GM18511 (cell line): ENCODE data around the gene CSPG4.

ENCODE experiments used
- ATAC-seq: cut with Tn5 transposase; IDR thresholded peaks from one replicate; pipeline ENCODE4 v1.9.1; 2021; ENCODE audit warnings: mild to moderate bottlenecking, moderate library complexity; ENCODE audit not compliant: unreplicated experiment

CSPG4 gene

DNA sequence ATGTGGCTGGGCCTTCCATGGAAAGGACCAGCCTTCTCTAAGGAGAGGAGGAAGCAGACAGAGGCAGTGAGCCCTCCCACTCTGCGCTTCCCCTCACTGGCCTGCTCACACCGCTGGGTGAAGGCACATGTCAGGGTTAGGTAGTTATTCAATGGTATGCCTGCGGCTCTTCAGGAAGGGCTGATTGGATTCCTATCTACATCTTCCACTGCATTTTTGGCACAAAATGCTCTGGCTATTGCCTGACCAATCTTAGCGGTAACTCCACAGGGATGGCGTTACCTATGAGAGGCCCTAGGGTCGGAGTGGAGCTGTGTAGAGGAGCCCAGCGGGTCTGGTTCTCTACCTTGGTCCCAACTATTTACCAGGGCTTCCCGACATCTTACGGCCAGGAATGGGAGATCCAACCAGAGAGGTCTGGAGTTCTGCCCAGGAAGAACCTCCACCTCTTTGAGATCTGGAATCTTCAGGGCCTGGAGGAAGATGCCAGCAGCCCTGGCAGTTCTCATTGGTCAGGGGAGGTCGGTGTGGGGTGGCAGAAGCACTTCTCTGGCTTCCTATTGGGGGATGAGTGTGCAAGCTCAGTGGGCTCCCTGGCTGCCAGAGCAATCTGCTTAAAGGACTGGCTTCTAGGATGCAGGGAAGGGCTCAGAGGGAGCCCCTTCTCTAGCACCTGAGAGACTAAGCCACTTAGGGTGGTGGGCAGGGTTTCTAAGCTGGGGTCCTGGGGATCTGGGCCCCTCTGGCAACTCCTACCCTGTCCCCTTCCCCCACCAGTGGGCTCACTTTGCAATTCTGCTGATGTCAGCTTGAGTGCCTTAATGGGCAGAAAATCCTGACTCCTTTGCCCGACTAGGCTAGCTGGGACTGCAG, 40.7 kb downstream of the CSPG4 start:
- ATAC-seq: no peak

- no peak for ATAC-seq
Measured at GRCh38 chr15:75669879-75670212, 42.8 kb downstream of the CSPG4 start.

DNA sequence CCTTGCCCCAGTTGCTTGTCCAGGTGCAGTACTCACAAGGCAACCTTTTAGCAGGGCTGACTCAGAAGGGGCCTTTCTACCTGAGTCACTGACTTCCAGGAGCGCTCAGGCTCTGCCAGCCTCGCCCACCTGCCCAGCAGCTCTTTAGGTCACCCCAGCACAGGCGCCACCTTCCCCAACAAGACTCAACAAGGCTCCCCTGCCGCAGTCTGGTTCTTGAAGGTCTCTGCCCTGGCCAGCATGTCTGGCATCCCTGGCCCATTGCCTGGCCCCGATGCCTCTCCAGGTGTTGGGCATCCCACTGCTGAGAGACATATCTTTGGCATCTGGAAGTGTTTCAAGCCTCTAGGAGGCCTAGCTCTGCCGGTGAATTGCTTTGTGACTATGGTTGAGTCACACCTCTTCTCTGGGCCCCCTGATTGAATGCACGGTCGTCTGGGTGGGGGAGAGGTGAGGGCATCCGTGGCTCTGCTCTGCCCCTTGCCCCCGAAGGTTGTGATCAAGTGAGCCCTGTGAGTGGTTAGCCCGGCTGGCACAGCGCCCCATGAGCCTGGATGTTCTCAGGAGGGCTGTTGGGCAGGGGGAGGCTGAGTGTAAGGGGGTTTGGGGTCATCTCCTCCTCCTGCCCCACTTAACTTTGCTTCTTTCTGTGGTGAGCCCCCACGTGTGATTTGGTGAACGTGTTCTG, 43.3 kb downstream of the CSPG4 start:
- no peak for ATAC-seq

DNA sequence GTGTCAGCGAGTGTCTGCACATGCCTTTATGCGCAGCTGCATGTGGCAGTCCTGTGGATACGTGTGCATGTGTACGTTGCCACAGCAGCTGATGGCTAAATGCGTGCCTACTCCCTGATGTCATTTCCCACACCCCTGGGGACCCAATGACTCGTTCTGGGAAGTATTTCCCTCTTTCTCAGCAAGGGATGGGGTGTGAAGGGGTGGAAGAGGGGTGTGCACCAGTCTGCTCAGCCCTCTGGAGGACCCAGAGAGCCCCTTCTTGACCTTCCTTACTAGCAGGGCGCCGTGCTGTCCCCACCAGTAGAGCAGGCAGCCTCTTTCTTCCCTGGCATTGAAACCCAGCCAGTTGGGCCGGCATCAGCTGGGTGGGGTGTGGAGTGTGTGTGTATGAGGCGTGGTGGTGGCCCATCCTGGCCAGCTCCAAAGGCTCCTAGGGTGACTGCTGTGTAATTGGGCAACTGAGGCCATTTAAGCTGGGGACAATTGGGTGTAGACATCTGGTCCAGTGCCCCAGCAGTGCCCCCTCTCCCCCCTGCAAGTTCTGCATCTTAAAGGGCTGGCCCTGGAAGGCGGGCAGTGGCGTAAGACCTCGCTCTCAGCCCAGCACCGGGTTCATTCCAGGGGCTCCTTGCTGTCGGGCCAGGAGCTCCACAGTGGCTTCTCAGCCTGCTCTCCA, 45.7 kb downstream of the CSPG4 start:
- ATAC-seq: no peak

- ATAC-seq: no peak
Measured at GRCh38 chr15:75663931-75664421, 48.7 kb downstream of the CSPG4 start.

GRCh38 chr15:75662823-75663519, 49.7 kb downstream of the CSPG4 start:
- no peak for ATAC-seq

- no peak for ATAC-seq
Measured at GRCh38 chr15:75661756-75662140, 50.9 kb downstream of the CSPG4 start.

DNA sequence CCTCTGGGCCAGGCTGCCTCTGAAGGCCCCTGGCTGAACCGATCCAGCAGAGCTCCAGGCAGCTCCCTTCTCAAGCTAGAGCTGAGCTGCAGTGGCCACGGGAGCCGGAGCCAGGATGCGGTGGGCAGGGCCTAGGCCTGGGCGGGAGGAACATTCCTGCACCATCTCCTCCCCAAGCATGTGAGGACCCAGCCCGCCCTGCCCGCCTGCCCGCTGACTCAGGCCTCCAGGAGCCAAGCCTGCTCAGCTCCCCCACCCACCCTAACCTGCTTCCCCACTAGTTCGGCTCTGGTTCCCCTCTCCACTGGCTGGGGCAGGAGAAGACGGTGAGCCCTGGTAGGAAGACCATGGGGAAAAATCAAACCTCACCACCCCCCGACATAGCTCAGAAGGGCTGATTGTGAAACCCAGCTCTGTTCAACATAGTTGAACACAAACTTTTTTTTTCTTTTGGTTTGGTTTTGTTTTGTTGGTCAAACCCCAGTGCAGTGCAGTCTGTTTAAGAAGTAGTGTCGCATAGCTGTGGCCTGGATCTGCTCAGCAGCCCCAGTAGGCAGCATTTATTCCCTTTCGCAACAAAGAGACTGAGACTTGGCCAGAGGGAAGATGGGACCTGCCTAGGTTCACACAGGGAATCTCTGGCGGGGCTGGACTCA, 51.4 kb downstream of the CSPG4 start:
- no peak for ATAC-seq

DNA sequence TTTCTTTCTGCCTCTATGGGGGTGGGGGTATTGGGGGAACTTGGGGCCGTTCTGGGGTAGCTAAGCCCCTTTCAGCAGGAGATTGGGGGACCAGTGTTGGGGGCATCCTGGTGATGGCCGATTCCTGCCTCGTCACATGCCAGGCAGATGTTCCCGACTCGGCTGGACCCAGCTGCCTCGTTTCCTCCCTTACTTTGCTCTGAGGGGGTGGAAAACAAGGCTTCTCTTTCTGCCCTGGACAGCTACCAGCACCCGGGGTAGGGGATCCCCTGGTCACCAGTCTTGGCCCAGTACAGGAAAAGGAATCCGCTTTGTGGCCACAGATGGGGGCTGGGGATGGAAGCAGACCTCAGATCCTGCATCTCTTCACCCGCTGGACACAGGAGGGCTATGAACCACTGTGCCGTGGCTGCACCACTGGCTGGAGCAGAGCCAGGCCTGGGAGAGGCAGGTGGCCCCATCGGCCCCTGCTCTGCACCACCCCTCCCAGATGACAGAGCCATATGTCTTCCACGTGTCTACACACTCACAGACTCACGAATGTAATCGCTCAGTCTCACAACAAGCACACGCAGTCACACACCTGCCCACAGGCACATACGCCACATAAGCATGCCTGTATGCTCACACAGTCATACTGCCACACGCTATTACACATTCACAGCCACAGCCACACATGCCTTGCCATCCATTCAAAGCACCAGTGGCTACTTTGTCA, 52.6 kb downstream of the CSPG4 start:
- ATAC-seq: no peak

GRCh38 chr15:75659141-75659771, 53.4 kb downstream of the CSPG4 start:
- no peak for ATAC-seq

DNA sequence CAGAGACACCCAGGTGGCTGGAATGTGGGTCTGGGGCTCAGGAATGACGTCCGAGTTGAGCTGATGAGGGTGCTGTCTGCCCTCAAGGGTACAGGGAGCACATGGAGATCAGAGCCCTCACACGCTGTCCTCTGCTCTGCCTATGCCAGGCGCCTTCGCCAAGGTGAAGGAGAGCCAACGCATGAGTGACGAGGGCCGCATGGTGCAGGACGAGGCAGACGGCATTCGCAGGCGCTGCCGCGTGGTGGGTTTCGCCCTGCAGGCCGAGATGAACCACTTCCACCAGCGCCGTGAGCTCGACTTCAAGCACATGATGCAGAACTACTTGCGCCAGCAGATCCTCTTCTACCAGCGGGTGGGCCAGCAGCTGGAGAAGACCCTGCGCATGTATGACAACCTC, 55.8 kb downstream of the CSPG4 start:
- ATAC-seq: no peak

- ATAC-seq: no peak
Measured at GRCh38 chr15:75656331-75656730, 56.3 kb downstream of the CSPG4 start.

GRCh38 chr15:75655931-75656330, 56.7 kb downstream of the CSPG4 start:
- ATAC-seq: no peak

DNA sequence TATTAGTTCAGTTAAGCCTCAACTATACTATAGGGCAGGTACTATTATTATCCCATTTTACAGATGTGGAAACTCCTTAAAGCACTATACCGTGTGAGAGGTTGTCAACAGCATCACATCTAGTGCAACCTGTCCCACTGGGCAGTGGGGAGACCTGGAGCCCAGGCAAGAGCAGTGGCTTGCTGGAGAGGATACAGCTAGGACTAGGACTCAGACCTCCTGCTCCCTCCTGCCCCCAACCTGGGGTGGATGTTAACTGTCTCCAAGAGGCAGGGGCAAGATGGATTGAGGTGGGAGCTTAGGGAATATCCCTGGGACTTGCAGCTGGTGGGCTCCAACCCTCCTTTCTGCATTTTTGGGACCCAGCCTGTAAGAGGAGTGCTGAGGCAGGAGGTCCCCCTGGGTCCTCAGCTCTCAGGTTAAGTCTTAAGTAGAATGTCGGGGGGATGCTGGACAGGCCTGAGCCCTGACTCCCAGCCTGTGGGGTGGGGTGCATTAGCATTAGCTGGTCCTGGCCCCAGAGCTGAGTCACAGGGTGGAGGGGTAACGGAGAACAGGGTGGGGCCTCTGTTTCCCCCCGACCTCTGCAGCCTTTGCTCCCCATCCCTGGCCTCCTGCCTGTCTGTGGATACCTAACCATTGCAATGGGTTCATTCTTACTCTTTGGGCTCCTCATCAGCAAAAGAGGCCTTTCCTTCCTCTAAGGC, 58.3 kb downstream of the CSPG4 start:
- ATAC-seq: no peak

GRCh38 chr15:75653347-75653913, 59.2 kb downstream of the CSPG4 start:
- no peak for ATAC-seq

- ATAC-seq: no peak
Measured at GRCh38 chr15:75651810-75652543, 60.7 kb downstream of the CSPG4 start.

GRCh38 chr15:75650908-75651809, 61.5 kb downstream of the CSPG4 start:
- ATAC-seq: no peak
